ENCODE measurements around the gene KSR1. TPM values are rescaled to one million over a fixed set of nuclear protein-coding genes. Genes with fewer than 3 reads are reported as not detected.

Gene KSR1
- total RNA-seq, 1 experiment from 2014 or later = 19.1 TPM

GRCh38 chr17:27666831-27667560 is 210.7 kb downstream of the KSR1 start:
- Histone ChIP-seq H3K36me3 (ENCODE audit: low read depth) (no peaks in the 10 kb centered on the region), H2AFZ (no peak overlapping the region), H3K4me2 (no peak overlapping the region), H4K20me1 (ENCODE audit: insufficient read depth) (no peaks in the 10 kb centered on the region), H3K79me2 (ENCODE audit: low read depth) (no peaks in the 10 kb centered on the region), H3K4me1 (replicated peaks; ENCODE audit: insufficient read depth) (no peaks in the 10 kb centered on the region), H3K27me3 (ENCODE audit: insufficient read depth, low read depth) (peaks cover 57% of the 10 kb centered on the region), H3K9me3 (ENCODE audit: insufficient read depth, low read depth) (no peaks in the 10 kb centered on the region), H3K27ac (no peak overlapping the region), H3K9me2 (ENCODE audit: insufficient read depth) (no peaks in the 10 kb centered on the region), H3K4me3 (no peak overlapping the region), H3F3A (ENCODE audit: insufficient read depth, low read depth) (no peaks in the 10 kb centered on the region)
- ChIA-PET POLR2A (ENCODE audit: unreplicated experiment) (no interaction called here), CTCF (no interaction called here)
- TF ChIP-seq EZH2 (IDR thresholded peaks at IDR 0.05; ENCODE audit: low read depth) (no peak), CTCF (conservative IDR thresholded peaks at IDR 0.05) (no peak)
- BruUV-seq (replicated peaks) = no TSS peak
- no peak for DNase-seq
- intact Hi-C loops (cut with micrococcal nuclease; ENCODE audit: unreplicated experiment) = no loop called here

DNA sequence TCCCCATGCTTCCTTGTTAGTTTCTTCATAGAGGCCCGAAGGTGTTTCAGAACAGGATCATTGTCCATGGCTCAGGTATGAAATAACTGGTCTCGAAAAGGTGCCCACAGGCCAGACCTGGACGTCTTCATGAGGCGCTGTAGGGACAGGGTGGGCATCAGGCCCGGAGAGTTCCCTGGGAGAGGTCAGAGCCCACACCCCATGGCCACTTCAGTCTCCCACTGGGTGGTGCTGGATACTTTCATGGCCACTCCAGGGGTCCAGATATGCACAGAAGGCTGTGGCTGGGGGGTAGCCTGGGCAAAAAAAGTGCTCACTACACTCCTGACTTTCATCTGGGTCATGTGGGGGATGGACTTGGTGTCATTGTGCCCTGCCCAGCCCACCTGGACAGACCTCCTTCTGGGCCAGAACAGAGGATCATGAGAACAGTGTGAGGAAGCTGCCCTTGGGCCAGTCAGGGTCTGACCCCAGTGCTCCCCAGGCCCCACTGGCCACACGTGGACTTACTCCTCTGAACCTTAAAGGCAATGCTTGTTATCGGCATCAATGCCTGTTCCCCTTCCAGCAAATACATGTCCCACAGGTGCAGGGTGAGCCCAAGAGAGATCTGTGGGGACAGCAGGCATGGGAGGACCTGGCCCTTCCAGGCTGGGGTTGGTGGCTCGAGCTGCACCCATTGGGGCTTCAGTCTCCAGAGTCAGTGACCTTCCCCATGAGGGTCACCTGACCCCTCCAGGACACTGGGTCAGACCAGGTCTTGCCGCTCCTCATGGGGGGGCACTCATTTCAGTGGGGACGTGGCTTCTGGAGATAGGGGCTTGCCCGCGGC is 211.6 kb downstream of the KSR1 start:
- no peaks in the 10 kb centered on the region for H4K20me1 ChIP-seq (ENCODE audit: insufficient read depth)
- no peak overlapping the region for H3K4me3 ChIP-seq
- H3K36me3 ChIP-seq (ENCODE audit: low read depth) = no peaks in the 10 kb centered on the region
- TF ChIP-seq CTCF (conservative IDR thresholded peaks at IDR 0.05) (no peak), EZH2 (IDR thresholded peaks at IDR 0.05; ENCODE audit: low read depth) (no peak)
- BruUV-seq (replicated peaks) = no TSS peak
- ChIA-PET CTCF (no interaction called here), POLR2A (ENCODE audit: unreplicated experiment) (no interaction called here)
- H3K9me2 ChIP-seq (ENCODE audit: insufficient read depth) = no peaks in the 10 kb centered on the region
- H3F3A ChIP-seq (ENCODE audit: insufficient read depth, low read depth) = no peaks in the 10 kb centered on the region
- no peaks in the 10 kb centered on the region for H3K9me3 ChIP-seq (ENCODE audit: insufficient read depth, low read depth)
- intact Hi-C loops (cut with micrococcal nuclease; ENCODE audit: unreplicated experiment) = no loop called here
- no peak overlapping the region for H3K27ac ChIP-seq
- H3K79me2 ChIP-seq (ENCODE audit: low read depth) = no peaks in the 10 kb centered on the region
- H3K27me3 ChIP-seq (ENCODE audit: insufficient read depth, low read depth) = peaks cover 55% of the 10 kb centered on the region
- no peak overlapping the region for H2AFZ ChIP-seq
- H3K4me2 ChIP-seq = no peak overlapping the region
- H3K4me1 ChIP-seq (replicated peaks; ENCODE audit: insufficient read depth) = no peaks in the 10 kb centered on the region
- DNase-seq = no peak

DNA sequence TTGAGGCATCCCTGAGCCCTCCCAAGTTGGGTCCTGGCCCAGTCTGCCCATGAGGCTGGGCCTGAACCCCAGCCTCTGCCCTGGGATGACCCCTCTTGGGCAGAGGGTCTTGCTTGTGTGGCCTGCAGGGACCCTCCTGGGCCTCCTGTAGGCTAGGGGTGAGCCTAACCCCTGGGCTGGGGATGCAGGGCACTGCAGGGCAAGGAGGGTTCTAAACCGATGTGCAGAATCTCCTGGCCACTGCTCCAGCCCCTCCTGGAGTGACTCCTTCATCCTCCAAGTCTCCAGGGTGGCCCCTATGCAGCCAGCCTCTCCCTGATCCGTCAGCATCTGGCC is 212.2 kb downstream of the KSR1 start:
- ChIA-PET CTCF (no interaction called here), POLR2A (ENCODE audit: unreplicated experiment) (no interaction called here)
- TF ChIP-seq EZH2 (IDR thresholded peaks at IDR 0.05; ENCODE audit: low read depth) (no peak), CTCF (conservative IDR thresholded peaks at IDR 0.05) (no peak)
- H3K9me3 ChIP-seq (ENCODE audit: insufficient read depth, low read depth) = no peaks in the 10 kb centered on the region
- H3K4me2 ChIP-seq = no peak overlapping the region
- H4K20me1 ChIP-seq (ENCODE audit: insufficient read depth) = no peaks in the 10 kb centered on the region
- H2AFZ ChIP-seq = no peak overlapping the region
- peaks cover 60% of the 10 kb centered on the region for H3K27me3 ChIP-seq (ENCODE audit: insufficient read depth, low read depth)
- DNase-seq = no peak
- no peaks in the 10 kb centered on the region for H3F3A ChIP-seq (ENCODE audit: insufficient read depth, low read depth)
- intact Hi-C loops (cut with micrococcal nuclease; ENCODE audit: unreplicated experiment) = no loop called here
- H3K9me2 ChIP-seq (ENCODE audit: insufficient read depth) = no peaks in the 10 kb centered on the region
- no peak overlapping the region for H3K27ac ChIP-seq
- H3K4me3 ChIP-seq = no peak overlapping the region
- H3K4me1 ChIP-seq (replicated peaks; ENCODE audit: insufficient read depth) = no peaks in the 10 kb centered on the region
- no peaks in the 10 kb centered on the region for H3K79me2 ChIP-seq (ENCODE audit: low read depth)
- no TSS peak for BruUV-seq (replicated peaks)
- H3K36me3 ChIP-seq (ENCODE audit: low read depth) = no peaks in the 10 kb centered on the region
